Activated CD8-positive, alpha-beta memory T cell treated with anti-CD3 and anti-CD28 coated beads, Interleukin-2, amount 50 U/mL, for 48 hours (primary cell): ENCODE measurements around the gene ZNF440.
"Not testable (repeated sequence)": the region's sequence is repeated elsewhere in the genome, so short reads cannot be mapped to it uniquely, and the experiment has no call there.

ENCODE experiments used
- DNase-seq: peaks from one replicate; pipeline ENCODE4 v3.0.0-alpha.2; 2020

The ZNF440 gene

DNA sequence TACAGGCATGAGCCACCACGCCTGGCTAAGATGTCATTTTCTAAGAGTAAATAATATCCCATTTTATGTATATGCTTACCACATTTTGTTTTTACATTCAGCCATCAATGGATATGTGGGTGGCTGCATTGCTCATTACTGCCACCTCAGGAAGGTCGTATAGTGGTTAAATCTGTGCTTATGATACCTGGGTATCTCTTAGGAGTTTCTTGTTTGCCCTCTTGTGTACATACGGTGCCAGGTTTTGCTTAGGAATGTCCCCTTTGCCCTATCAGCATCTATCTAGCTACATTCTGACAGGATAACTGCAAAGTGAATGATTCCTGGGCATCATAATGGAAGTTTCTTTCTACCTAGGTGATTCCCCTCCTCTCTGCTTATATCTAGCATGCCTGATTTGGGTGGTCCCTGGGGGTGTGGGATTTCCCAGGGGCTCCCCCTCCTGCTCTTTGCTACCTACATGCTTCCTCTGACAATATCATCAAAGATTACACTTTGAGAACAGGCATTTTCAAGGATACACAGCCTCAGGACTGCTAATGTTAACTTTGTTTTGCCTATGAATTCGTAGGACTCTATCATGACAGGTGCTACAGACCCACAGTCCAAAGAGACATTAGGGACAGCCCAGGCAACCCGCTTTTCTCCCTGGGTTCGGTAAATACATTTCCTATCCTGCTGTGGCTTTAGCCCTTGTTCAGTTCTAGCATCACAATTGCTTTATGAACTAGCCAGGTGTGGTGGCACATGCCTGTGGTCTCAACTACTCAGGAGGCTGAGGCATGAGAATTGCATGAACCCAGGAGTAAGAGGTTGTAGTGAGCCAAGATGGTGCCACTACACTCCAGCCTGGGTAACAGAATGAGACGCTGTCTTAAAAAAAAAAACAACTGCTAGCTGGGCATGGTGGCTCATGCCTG, 15.1 kb downstream of the ZNF440 start:
- not testable (repeated sequence) for DNase-seq

GRCh38 chr19:11832253-11832912, 18.3 kb downstream of the ZNF440 start:
- no peak for DNase-seq

DNA sequence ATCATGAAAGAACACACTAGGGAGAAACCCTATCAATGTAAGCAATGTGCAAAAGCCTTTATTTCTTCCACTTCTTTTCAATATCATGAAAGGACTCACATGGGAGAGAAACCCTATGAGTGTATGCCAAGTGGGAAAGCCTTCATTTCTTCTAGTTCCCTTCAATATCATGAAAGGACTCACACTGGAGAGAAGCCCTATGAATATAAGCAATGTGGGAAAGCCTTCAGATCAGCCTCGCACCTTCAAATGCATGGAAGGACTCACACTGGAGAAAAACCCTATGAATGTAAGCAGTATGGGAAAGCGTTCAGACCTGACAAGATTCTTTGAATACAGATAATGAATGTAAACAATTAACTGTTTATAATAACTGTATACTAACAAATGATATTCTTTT, 19.5 kb downstream of the ZNF440 start:
- DNase-seq = no peak

DNA sequence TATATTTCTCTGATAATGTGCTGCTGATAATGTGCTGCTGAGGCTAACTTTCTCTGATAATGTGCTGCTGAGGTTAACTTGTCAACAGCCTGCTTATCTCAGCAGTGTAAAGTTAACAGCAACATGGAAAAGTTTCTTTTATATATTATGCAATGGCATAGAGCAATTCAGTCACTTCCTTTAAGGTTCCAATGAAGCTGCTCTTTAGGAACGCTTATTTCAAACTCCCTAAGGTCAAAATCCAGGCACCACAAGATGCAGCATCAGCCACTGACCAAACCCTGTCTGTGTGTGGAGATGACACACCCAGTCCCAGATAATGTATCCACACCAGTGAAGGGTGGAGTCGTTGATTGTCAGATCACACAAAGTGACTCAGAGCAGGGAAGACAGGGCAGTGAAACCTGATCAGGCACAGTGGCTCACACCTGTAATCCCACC, 21.6 kb downstream of the ZNF440 start:
- DNase-seq = not testable (repeated sequence)

DNA sequence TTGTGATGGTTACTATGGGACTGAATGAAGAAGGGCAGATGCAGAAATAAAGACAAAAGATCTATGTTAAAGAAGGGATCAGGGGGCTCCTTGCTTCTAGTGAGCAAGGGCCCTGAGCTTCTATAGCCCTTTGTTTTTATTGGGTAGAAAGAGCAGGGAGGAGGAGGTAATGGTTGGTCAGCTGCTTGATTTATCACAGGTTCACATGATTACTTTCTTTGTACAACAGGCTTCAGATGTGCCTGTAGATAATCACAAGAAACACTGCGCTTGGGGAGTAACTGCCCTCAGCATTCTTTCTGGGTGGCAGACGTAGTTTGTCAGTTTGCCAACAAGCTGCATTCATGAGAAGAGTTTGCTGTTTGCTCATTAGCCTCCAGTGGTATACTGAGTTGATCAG, 29.6 kb downstream of the ZNF440 start:
- DNase-seq = no peak

DNA sequence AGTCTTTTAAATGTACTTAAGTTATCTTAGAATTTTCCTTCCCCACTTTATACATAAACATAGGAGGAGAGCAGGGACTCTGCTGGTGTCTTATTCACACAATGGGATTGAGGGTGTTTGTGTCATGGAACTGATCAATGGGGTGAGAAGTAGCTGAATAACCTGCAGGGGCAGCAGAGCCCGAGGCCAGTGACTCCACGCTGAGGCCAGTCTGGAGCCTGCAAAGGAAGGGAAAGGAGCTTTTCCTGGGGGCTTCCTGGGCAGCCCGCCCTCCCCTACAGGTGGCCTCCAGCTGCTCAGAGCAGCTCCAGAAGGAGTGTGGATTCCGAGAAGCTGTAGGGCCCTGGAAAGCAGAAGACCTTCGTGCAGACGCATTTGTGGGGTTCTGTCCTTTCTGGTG, 33.5 kb downstream of the ZNF440 start:
- not testable (repeated sequence) for DNase-seq

DNA sequence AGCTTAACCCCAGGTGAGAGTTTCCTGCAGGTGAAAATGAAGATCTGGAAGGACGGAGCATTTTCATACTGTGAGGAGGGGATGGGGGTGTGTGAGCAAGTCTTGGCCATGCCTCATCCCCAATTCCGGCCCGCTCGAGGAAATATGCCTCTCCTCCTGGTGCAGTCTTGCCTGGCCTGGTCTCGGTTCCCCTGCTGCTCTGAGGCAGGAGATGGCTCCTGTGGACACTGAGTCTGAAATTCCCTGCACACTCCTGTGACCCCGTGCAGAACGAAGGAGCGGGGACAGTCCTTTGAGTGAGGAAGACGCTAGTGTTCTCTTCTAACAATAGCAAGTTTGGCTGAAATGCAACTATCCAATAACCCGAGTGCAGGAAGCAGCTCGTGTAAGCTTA, 34.1 kb downstream of the ZNF440 start:
- no peak for DNase-seq

DNA sequence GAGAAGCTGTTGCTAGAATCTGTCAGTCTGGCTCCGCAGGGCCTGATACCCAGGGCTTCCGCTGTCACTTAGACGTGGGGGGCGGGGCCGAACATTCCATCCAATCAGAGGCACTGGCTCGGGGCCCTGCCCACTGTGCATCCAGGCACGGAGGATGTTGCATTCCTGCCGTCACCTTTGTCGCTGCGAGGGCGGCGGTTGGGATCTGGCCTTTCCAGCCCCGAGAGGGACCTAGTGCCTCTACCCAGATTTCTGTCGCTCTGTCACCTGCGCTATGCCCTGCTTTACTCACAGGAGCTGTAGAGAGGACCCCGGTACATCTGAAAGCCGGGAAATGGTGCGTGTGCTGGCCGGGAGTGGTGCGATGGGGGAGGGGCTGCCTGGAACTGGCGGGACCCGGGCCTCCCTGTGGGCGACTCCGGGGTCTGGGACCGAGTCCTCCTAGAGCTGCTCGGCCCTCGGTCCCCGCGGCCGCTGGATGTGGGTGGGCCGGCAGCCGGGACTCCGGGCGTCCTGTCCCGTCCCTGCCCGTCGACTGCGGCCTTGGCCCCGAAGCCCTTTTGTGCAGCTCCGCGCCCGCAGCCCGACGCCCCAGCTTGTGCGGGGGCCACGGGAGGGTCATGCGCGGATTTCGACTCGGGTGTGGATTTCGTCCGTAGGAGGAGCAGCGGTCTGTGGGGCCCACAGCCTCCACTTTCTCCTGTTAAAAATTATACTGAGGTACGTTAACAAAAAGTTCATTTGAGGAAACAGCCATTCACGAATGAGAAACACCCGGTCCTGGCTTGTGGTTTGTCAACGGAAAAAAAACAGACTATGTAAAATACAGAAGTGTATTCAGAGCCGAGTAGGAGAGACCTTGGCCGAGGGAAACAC, 34.8 kb downstream of the ZNF440 start, which contains the start of gene ZNF439:
TSS of gene ZNF439 (plus strand) at position 133 of the 876 bp plus-strand sequence. CDS start at position 275, 142 bp downstream.
- DNase-seq = peak; percentile 92

DNA sequence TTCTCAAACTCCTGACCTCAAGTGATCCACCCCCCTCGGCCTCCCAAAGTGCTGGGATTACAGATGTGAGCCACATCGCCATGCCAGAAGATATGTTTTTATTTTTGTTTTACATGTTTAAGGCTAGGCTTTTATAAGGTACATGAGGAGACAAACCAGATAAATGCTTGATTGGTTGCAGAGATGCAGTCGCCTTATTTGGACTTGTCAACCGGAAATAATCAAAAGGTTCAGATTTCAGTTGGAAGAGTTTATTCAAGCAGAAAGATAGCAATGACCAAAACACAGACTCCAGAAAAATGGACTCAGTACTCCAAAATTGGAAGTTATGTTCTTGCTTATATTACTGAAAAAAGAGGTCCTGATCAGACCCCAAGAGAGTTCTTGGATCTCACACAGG, 36.2 kb downstream of the ZNF440 start:
- DNase-seq = not testable (repeated sequence)

GRCh38 chr19:11853358-11853757, 39.3 kb downstream of the ZNF440 start:
- no peak for DNase-seq

DNA sequence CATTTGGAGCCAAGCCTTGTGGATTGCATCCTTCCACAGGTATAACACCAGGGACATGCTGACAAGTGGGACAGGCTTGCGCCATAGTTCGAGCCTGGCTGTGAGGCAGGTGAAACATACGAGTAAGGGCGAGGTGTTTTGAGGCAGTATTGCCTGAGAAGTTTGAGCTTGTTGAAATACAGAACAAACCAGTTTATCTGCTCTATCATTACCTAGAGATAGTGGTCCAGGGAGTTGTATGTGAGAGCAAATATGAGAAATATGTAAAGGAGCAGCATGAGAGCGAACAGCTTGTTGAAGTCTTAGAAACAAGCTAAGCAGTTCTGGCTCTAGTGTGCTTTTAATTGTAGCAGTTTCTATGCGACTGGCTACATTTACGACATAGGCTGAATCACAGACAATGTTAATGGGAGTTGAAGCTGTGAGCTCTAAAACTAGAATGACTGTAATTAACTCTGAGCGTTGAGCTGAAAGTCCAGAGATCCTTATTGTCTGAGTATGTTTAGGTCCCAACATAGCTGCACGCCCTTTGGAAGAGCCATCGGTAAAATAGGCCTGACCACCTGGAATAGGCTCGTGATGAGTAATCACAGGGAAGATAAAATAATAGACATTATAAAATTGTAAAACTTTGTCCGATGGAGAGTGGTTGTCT, 42.6 kb downstream of the ZNF440 start:
- DNase-seq = no peak

GRCh38 chr19:11860721-11861120, 46.6 kb downstream of the ZNF440 start:
- no peak for DNase-seq

DNA sequence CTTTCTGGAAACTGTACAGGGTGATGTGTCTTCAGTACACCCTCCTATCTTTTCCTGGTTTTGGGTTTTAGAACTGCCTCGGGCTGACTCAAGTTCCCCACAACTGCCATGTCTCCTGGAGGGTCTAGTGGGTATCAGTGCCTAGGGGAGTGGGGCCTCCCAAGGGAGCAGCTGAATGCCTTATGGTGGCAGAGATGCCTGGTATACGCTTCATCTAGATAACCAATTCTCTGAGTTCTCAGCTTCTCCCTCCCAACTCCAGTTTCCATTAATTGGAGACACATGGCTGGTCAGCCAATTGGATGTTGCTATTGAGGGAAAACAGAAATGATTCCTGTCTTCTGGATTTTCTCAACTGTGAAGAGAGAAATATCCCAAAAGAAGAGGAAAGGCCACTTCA, 47.2 kb downstream of the ZNF440 start:
- no peak for DNase-seq

- not testable (repeated sequence) for DNase-seq
Measured at GRCh38 chr19:11867766-11868165, 53.7 kb downstream of the ZNF440 start.

- DNase-seq = no peak
Measured at GRCh38 chr19:11868188-11868587, 54.1 kb downstream of the ZNF440 start.

DNA sequence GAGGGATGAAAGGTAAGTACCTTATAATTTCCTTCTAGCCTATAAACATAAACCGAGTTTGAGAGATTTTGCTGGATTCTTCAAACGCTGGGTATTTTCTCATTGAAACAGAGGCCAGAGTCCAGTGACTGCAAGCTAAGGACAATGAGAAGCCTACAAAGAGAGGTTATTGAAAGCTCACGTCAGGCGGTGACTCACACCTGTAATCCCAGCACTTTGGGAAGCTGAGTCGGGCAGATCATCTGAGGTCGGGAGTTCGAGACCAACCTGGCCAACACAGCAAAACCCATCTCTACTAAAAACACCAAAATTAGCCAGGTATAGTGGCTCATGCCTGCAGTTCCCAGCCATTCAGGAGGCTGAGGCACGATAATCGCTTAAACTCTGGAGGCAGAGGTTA, 58.6 kb downstream of the ZNF440 start:
- no peak for DNase-seq

DNA sequence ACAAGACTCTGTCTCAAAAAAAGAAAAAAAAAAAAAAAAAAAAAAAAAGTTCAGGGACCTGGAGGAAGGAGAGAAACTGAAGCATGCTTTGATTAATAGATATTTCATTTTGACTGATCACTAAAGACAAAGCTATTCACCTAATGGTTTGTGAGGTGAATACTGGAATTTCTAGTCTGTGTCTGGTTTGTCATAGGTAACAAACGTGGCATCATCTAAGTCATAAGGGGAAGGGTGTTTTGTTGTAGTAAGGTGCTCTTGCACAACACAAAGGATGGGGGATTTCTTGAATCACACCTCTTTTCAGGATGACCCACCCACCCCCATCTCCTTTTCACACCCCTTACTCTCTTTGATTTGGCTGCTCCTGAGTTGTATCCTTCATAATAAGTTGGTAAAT, 59.7 kb downstream of the ZNF440 start:
- DNase-seq = no peak

DNA sequence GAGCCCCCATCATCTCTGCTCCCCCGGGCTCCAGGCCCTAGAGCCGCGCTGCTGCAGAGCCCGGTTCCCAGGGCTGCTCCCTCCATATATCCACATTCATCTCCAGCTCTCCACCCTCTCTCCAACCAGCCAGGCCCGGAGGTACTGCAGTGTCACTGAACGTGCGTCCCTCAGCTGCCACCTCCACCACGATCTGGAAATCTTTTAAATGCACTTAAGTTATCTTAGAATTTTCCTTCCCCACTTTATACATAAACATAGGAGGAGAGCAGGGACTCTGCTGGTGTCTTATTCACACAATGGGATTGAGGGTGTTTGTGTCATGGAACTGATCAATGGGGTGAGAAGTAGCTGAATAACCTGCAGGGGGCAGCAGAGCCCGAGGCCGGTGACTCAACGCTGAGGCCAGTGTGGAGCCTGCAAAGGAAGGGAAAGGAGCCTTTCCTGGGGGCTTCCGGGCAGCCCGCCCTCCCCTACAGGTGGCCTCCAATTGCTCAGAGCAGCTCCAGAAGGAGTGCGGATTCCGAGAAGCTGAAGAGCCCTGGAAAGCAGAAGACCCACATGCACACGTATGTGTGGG, 65.7 kb downstream of the ZNF440 start:
- peak; percentile 75 for DNase-seq

- no peak for DNase-seq
Measured at GRCh38 chr19:11880598-11880997, 66.5 kb downstream of the ZNF440 start.

- DNase-seq = peak; percentile 74
Measured at GRCh38 chr19:11881151-11881800, 67.2 kb downstream of the ZNF440 start.

GRCh38 chr19:11882606-11883005, 68.5 kb downstream of the ZNF440 start:
- no peak for DNase-seq
